GM12878 (cell line): ENCODE results near the gene TMEM135. TPM values are rescaled to one million over a fixed set of nuclear protein-coding genes. Genes with fewer than 3 reads are reported as not detected.

Experiments used
- ATAC-seq: fragments of 200-7000 bp; cut with Tn5 transposase; 3 replicates; pipeline ENCODE4 v1.9.1; 2020; ENCODE audit warnings: mild to moderate bottlenecking, moderate library complexity
- BruUV-seq: library from RNA; stranded (reverse); fragments of 400-500 nt; replicated peaks from 2 replicates; lab custom pipeline; 2021; lab: Mats Ljungman, UMichigan
- CTCF ChIA-PET: fragments of 300-600 bp; sonication (Branson Sonifier 250); formaldehyde crosslinking; extraction: SDS; loops from one replicate; lab custom pipeline; 2021; ENCODE audit warnings: inconsistent platforms; lab: Yijun Ruan, JAX
- POLR2A ChIA-PET: fragments of 350-600 bp; formaldehyde crosslinking; extraction: SDS; loops from one replicate; lab custom pipeline; 2021; ENCODE audit warnings: inconsistent platforms; lab: Charles Lee
- RAD21 ChIA-PET: fragments of 300-600 bp; sonication (Branson Sonifier 250); formaldehyde crosslinking; loops from one replicate; lab custom pipeline; 2023; ENCODE audit warnings: antibody characterized with exemption; ENCODE audit not compliant: unreplicated experiment; lab: Charles Lee
- SMC1A ChIA-PET: fragments of 300-600 bp; sonication (Branson Sonifier 250); formaldehyde crosslinking; loops from one replicate; lab custom pipeline; 2023; ENCODE audit not compliant: unreplicated experiment, uncharacterized antibody; lab: Charles Lee
- DNase-seq: peaks from one replicate; pipeline ENCODE4 v3.0.0-alpha.2; 2011; ENCODE audit warnings: low read depth, low spot score
- FAIRE-seq: peaks from 3 replicates; lab custom pipeline; 2011; peaks lifted over from hg19 to GRCh38; lab: Jason Lieb, UNC
- H2AFZ ChIP-seq: 2 replicates; pipeline ENCODE4 v1.6.0; 2011; ENCODE audit warnings: low read depth, low read length, control low read depth; ENCODE audit not compliant: control insufficient read depth
- H3K27ac ChIP-seq: 2 replicates; pipeline ENCODE4 v1.5.1; 2011; ENCODE audit warnings: control low read depth; ENCODE audit not compliant: control insufficient read depth, insufficient read depth
- H3K27me3 ChIP-seq, 2 experiments: replicated peaks in 1 of 2; 2 replicates each; pipeline versions ENCODE4 v1.6.0 to v1.6.1; 2011; ENCODE audit warnings: low read length in 1 of 2; ENCODE audit not compliant: control insufficient read depth in 2 of 2, insufficient read depth in 2 of 2
- H3K36me3 ChIP-seq, 2 experiments: 2 replicates each; pipeline ENCODE4 v1.5.1; 2011; ENCODE audit warnings: low read length in 1 of 2; ENCODE audit not compliant: control insufficient read depth in 2 of 2, insufficient read depth in 2 of 2
- H3K4me1 ChIP-seq: 2 replicates; pipeline ENCODE4 v1.6.1; 2011; ENCODE audit warnings: mild to moderate bottlenecking, low read length, moderate library complexity, mixed read lengths; ENCODE audit not compliant: control insufficient read depth, insufficient read depth
- H3K4me2 ChIP-seq: 2 replicates; pipeline ENCODE4 v1.6.0; 2011; ENCODE audit warnings: control low read depth; ENCODE audit not compliant: control insufficient read depth, insufficient read depth
- H3K4me3 ChIP-seq: fragments of 200-600 bp; sonication (generic); 2 replicates; pipeline ENCODE4 v1.5.1; 2016
- H3K79me2 ChIP-seq: 2 replicates; pipeline ENCODE4 v1.6.0; 2011; ENCODE audit warnings: low read length; ENCODE audit not compliant: control insufficient read depth, insufficient read depth
- H3K9ac ChIP-seq: 2 replicates; pipeline ENCODE4 v1.8.0; 2011; ENCODE audit warnings: low read length, control low read depth, mixed read lengths; ENCODE audit not compliant: control insufficient read depth, insufficient read depth
- H3K9me3 ChIP-seq: replicated peaks from 3 replicates; pipeline ENCODE4 v1.5.1; 2011; ENCODE audit warnings: mild to moderate bottlenecking, low read length; ENCODE audit not compliant: control insufficient read depth, insufficient read depth
- H4K20me1 ChIP-seq: 2 replicates; pipeline ENCODE4 v1.6.0; 2011; ENCODE audit not compliant: control insufficient read depth, insufficient read depth
- MEF2B ChIP-seq: fragments of 450-650 bp; IDR thresholded peaks from 2 replicates; pipeline ENCODE4 v1.6.1; 2018; ENCODE audit warnings: mild to moderate bottlenecking, moderate library complexity; ENCODE audit not compliant: partially characterized antibody, poor library complexity, severe bottlenecking
- REST ChIP-seq: IDR thresholded peaks from 2 replicates; pipeline ENCODE4 v1.6.1; 2012; ENCODE audit warnings: mild to moderate bottlenecking, low read depth, low read length
- TCF7 ChIP-seq: IDR thresholded peaks from 2 replicates; pipeline ENCODE4 v1.6.1; 2014; ENCODE audit warnings: antibody characterized with exemption, borderline replicate concordance
- WGBS: methylation state at CpG from one replicate; pipeline ENCODE4 v1.1.6; 2016; ENCODE audit warnings: low lambda C conversion rate; ENCODE audit not compliant: insufficient replicate concordance, insufficient coverage; ENCODE audit errors: missing lambda C conversion rate; 5-methylcytosine and 5-hydroxymethylcytosine counted together
- in situ Hi-C: fragments of 300-500 bp; cut with MboI; formaldehyde crosslinking; loops from 9 replicates; pipeline ENCODE4 v1.14.3; 2018; ENCODE audit warnings: mixed read lengths
- intact Hi-C: fragments of 100-400 bp; cut with micrococcal nuclease; formaldehyde crosslinking; loops from one replicate; pipeline ENCODE4 v1.14.2; 2022; ENCODE audit not compliant: unreplicated experiment
- polyA plus RNA-seq, 11 experiments: library from polyadenylated mRNA; depleted of rRNA in 4 of 11; unstranded in 6 of 11; stranded (reverse) in 5 of 11; fragments of >200 nt; fragmentation: Nextera tagmentation in 4 of 11; fragmentation: Illumina TruSeq in 1 of 11; extraction: Ambion mirVana in 4 of 11; extraction: Trizol in 1 of 11; gene quantifications; 1 replicate in 1 of 11; 2 replicates in 10 of 11; pipeline versions ENCODE4 v1.2.1 to v1.2.3, GENCODE V29; 2011 to 2016; ENCODE audit warnings: inconsistent platforms in 2 of 11, missing spikeins in 2 of 11, low read depth in 1 of 11
- total RNA-seq, 4 experiments: library from RNA; depleted of rRNA in 3 of 4; stranded (reverse); fragments of >200 nt in 3 of 4; fragmentation: Illumina TruSeq in 1 of 4; extraction: Trizol in 1 of 4; gene quantifications; 2 replicates each; pipeline versions ENCODE4 v1.2.1 to v1.2.3, GENCODE V29; 2013 to 2021

Gene TMEM135
- total and polyA plus RNA-seq, 10 of the 15 experiments (the other 5 are each of a cell fraction or from before 2014, with no cell fraction given) = 7.2 to 117 (median 12.9) TPM

GRCh38 chr11:87331273-87331672 lies 293.5 kb downstream of the TMEM135 start:
- DNase-seq (no peak), FAIRE-seq (no peak), ATAC-seq (no peak)
- no peaks in the 10 kb centered on the region for H3K4me1 ChIP-seq
- no peaks in the 10 kb centered on the region for H3K9me3 ChIP-seq
- no peak overlapping the region for H3K4me3 ChIP-seq
- CTCF ChIA-PET = interaction anchor here (0.7 to 2.6 kb wide), 2 partner anchors 21 to 57 kb away, joined by 3 to 9 read pairs; no protein-coding TSS in a partner anchor
- no peak for TF ChIP-seq TCF7
- TF ChIP-seq MEF2B = no peak
- no peak for TF ChIP-seq REST
- H3K4me2 ChIP-seq = no peak overlapping the region
- no peak overlapping the region for H3K9ac ChIP-seq
- H3K27me3 ChIP-seq = no peaks in the 10 kb centered on the region
- H3K79me2 ChIP-seq = no peaks in the 10 kb centered on the region
- no peak overlapping the region for H2AFZ ChIP-seq
- WGBS = 89% methylated on average over 6 of the region's 6 CpGs
- RAD21 ChIA-PET = no interaction called here
- H4K20me1 ChIP-seq = no peaks in the 10 kb centered on the region
- H3K36me3 ChIP-seq = no peaks in the 10 kb centered on the region
- in situ Hi-C loops (no loop called here), intact Hi-C loops (no loop called here)
- no peak overlapping the region for H3K27ac ChIP-seq
- SMC1A ChIA-PET = interaction anchor here (0.7 kb wide), 1 partner anchor 1451 kb away, joined by 3 read pairs; no protein-coding TSS in a partner anchor
- POLR2A ChIA-PET = no interaction called here
- BruUV-seq = no TSS peak
